Nephron progenitor cell (in vitro differentiated cells): Measurements from ENCODE around the gene PRKCA.

Experiments used
- DNase-seq: peaks from one replicate; pipeline ENCODE4 v3.0.0; 2021
- H3K27ac Mint-ChIP-seq: 2 replicates; pipeline ENCODE4 v1.8.0; 2021; ENCODE audit warnings: mild to moderate bottlenecking, moderate library complexity, mixed read lengths
- H3K27me3 Mint-ChIP-seq: 2 replicates; pipeline ENCODE4 v1.8.0; 2021; ENCODE audit warnings: mild to moderate bottlenecking, low read depth, mixed read lengths; ENCODE audit not compliant: poor library complexity
- H3K36me3 Mint-ChIP-seq: 2 replicates; pipeline ENCODE4 v1.8.0; 2021; ENCODE audit warnings: low read depth, mixed read lengths
- H3K4me1 Mint-ChIP-seq: 2 replicates; pipeline ENCODE4 v1.8.0; 2021; ENCODE audit warnings: mixed read lengths
- H3K4me3 Mint-ChIP-seq: 2 replicates; pipeline ENCODE4 v1.8.0; 2021; ENCODE audit warnings: mild to moderate bottlenecking, moderate library complexity, mixed read lengths
- H3K9me3 Mint-ChIP-seq: 2 replicates; pipeline ENCODE4 v1.8.0; 2021; ENCODE audit warnings: mild to moderate bottlenecking, moderate library complexity, mixed read lengths
- CTCF ChIP-seq: fragments of 200-600 bp; sonication (generic); IDR thresholded peaks from 2 replicates; pipeline ENCODE4 v1.5.0; 2021; ENCODE audit warnings: antibody characterized with exemption

Gene PRKCA

GRCh38 chr17:66860204-66860603, 557.8 kb downstream of the PRKCA start:
- TF ChIP-seq CTCF, result no peak
- Mint-ChIP-seq H3K9me3 (peaks cover 9% of the 10 kb centered on the region), H3K27ac (no peak overlapping the region), H3K4me1 (no peaks in the 10 kb centered on the region), H3K4me3 (no peak overlapping the region), H3K27me3 (peaks cover 29% of the 10 kb centered on the region), H3K36me3 (no peaks in the 10 kb centered on the region)
- DNase-seq, result no peak
